HEK293 (cell line): ENCODE results near the gene GORAB.
A peak's percentile ranks its signal among the peaks of the same experiment; 100 is the strongest.

ENCODE experiments used
- CTCF ChIA-PET: fragments of 350-600 bp; formaldehyde crosslinking; extraction: SDS; loops from one replicate; lab custom pipeline; 2021; ENCODE audit warnings: antibody characterized with exemption; lab: Yijun Ruan, JAX
- POLR2A ChIA-PET: fragments of 300-600 bp; formaldehyde crosslinking; extraction: SDS; loops from one replicate; lab custom pipeline; 2020; ENCODE audit warnings: antibody characterized with exemption, inconsistent platforms; lab: Yijun Ruan, JAX
- H3K27ac ChIP-seq: fragments of 200-500 bp; sonication (Bioruptor generic); 2 replicates; pipeline ENCODE4 v1.5.1; 2014; ENCODE audit warnings: low read depth, low read length, control low read depth, inconsistent platforms; ENCODE audit errors: extremely low read depth
- H3K36me3 ChIP-seq, 2 experiments: fragments of 200-500 bp in 1 of 2; sonication (Bioruptor generic) in 1 of 2; 1 replicate in 1 of 2; 2 replicates in 1 of 2; pipeline ENCODE4 v1.5.1; 2014 to 2017; ENCODE audit warnings: inconsistent platforms in 2 of 2, low read length in 2 of 2; ENCODE audit not compliant: control insufficient read depth in 2 of 2, insufficient read depth in 1 of 2
- H3K4me1 ChIP-seq: fragments of 200-500 bp; sonication (Bioruptor generic); 2 replicates; pipeline ENCODE4 v1.5.1; 2014; ENCODE audit warnings: mild to moderate bottlenecking, low read length, inconsistent platforms; ENCODE audit not compliant: control insufficient read depth, insufficient read depth
- H3K4me3 ChIP-seq: 2 replicates; pipeline ENCODE4 v1.5.1; 2011; ENCODE audit warnings: low read depth, mild to moderate bottlenecking, control low read depth, low read length, moderate library complexity
- H3K9me3 ChIP-seq: fragments of 200-500 bp; sonication (Bioruptor generic); 2 replicates; pipeline ENCODE4 v1.5.1; 2014; ENCODE audit warnings: low read depth, low read length, inconsistent platforms; ENCODE audit not compliant: control insufficient read depth, insufficient read depth
- BCL11A ChIP-seq: fragments of 450-650 bp; formaldehyde crosslinking; IDR thresholded peaks from 2 replicates; pipeline ENCODE4 v1.5.1; 2016; ENCODE audit warnings: low read depth, missing biosample characterization, missing genetic modification characterization
- BCL11B ChIP-seq: fragments of 450-650 bp; formaldehyde crosslinking; IDR thresholded peaks from 2 replicates; pipeline ENCODE4 v1.5.1; 2016; ENCODE audit warnings: low read depth, missing biosample characterization, missing genetic modification characterization
- GLIS1 ChIP-seq: fragments of 450-650 bp; formaldehyde crosslinking; IDR thresholded peaks from 2 replicates; pipeline ENCODE4 v1.5.1; 2016; ENCODE audit warnings: missing biosample characterization, missing genetic modification characterization
- OVOL3 ChIP-seq: fragments of 450-650 bp; formaldehyde crosslinking; IDR thresholded peaks from 2 replicates; pipeline ENCODE4 v1.5.1; 2016; ENCODE audit warnings: missing biosample characterization, missing genetic modification characterization
- ZEB2 ChIP-seq: fragments of 450-650 bp; formaldehyde crosslinking; IDR thresholded peaks from 2 replicates; pipeline ENCODE4 v1.5.1; 2016; ENCODE audit warnings: missing biosample characterization, missing genetic modification characterization
- ZNF366 ChIP-seq: fragments of 450-650 bp; formaldehyde crosslinking; conservative IDR thresholded peaks from 2 replicates; pipeline ENCODE4 v1.5.1; 2016; ENCODE audit warnings: missing biosample characterization, missing genetic modification characterization
- ZNF548 ChIP-seq: fragments of 450-650 bp; formaldehyde crosslinking; IDR thresholded peaks from 2 replicates; pipeline ENCODE4 v1.5.1; 2016; ENCODE audit warnings: missing biosample characterization, missing genetic modification characterization
- ZNF626 ChIP-seq: fragments of 450-650 bp; sonication (Bioruptor Pico); formaldehyde crosslinking; IDR thresholded peaks from 2 replicates; pipeline ENCODE4 v1.5.1; 2018; ENCODE audit warnings: missing biosample characterization, missing genetic modification characterization, inconsistent platforms
- ZSCAN30 ChIP-seq: fragments of 450-650 bp; IDR thresholded peaks from 2 replicates; pipeline ENCODE4 v1.5.1; 2018; ENCODE audit warnings: missing biosample characterization, mild to moderate bottlenecking, missing genetic modification characterization, moderate library complexity
- TF ChIP-seq, protein P1 (sequence below): fragments of 450-650 bp; formaldehyde crosslinking; IDR thresholded peaks from 2 replicates; pipeline ENCODE4 v1.5.1; 2016; ENCODE audit warnings: missing biosample characterization, missing genetic modification characterization
- TF ChIP-seq, protein P2 (sequence below): fragments of 450-650 bp; formaldehyde crosslinking; IDR thresholded peaks from 2 replicates; pipeline ENCODE4 v1.5.1; 2016; ENCODE audit warnings: missing biosample characterization, missing genetic modification characterization
- TF ChIP-seq, protein P3 (sequence below): fragments of 450-650 bp; formaldehyde crosslinking; IDR thresholded peaks from 2 replicates; pipeline ENCODE4 v1.5.1; 2017; ENCODE audit warnings: missing biosample characterization, missing genetic modification characterization
- TF ChIP-seq, protein P4 (sequence below): fragments of 450-650 bp; formaldehyde crosslinking; IDR thresholded peaks from 2 replicates; pipeline ENCODE4 v1.5.1; 2017; ENCODE audit warnings: missing biosample characterization, mild to moderate bottlenecking, missing genetic modification characterization, moderate library complexity
- TF ChIP-seq, protein P5 (sequence below): fragments of 450-650 bp; IDR thresholded peaks from 2 replicates; pipeline ENCODE4 v1.5.1; 2018; ENCODE audit warnings: missing biosample characterization, mild to moderate bottlenecking, missing genetic modification characterization
- TF ChIP-seq, protein P6 (sequence below): fragments of 450-650 bp; formaldehyde crosslinking; IDR thresholded peaks from 2 replicates; pipeline ENCODE4 v1.5.1; 2017; ENCODE audit warnings: missing biosample characterization, missing genetic modification characterization
- TF ChIP-seq, protein P7 (sequence below): fragments of 450-650 bp; formaldehyde crosslinking; IDR thresholded peaks from 2 replicates; pipeline ENCODE4 v1.5.1; 2016; ENCODE audit warnings: missing biosample characterization, missing genetic modification characterization
- TF ChIP-seq, protein P8 (sequence below): fragments of 450-650 bp; formaldehyde crosslinking; IDR thresholded peaks from 2 replicates; pipeline ENCODE4 v1.5.1; 2016; ENCODE audit warnings: missing biosample characterization, missing genetic modification characterization

GORAB gene

DNA sequence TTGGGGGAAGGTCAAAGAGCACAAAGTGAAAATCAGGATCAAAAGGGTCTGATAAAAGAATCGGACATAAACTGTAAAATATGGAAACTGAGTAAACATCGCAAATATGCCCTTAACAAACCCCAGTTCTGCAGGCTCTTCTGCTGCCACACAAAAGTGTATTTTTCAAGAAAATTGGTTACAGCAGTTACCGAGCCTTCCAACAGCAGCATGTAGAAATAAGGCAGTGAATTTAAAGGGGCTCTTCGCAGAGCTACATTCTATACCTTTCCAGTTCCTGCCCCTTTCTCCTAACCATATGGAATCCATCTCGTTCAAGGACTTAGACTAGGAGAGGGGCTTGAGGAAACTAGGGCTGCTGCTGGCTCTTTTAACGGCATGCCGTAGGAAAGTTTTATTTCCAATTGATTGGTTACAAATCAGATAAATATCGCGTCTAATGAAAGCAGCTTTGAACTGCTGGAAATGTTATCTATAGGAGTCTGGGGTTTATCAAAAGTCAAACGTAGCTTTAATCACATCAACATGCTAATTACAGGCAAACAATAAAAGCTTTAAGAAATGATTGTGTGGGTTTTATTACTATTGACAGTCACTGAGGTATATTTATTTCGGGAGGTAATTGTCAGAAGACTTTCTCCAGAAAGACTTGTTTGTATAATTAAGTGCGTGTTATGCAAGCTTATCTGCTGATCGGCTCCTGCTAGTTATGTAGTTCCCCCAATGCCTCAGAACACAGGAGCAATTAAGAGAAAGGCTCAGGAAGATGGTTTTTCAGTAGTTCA is 59.1 kb downstream of the GORAB start (continued):
- TF ChIP-seq, protein P1, sequence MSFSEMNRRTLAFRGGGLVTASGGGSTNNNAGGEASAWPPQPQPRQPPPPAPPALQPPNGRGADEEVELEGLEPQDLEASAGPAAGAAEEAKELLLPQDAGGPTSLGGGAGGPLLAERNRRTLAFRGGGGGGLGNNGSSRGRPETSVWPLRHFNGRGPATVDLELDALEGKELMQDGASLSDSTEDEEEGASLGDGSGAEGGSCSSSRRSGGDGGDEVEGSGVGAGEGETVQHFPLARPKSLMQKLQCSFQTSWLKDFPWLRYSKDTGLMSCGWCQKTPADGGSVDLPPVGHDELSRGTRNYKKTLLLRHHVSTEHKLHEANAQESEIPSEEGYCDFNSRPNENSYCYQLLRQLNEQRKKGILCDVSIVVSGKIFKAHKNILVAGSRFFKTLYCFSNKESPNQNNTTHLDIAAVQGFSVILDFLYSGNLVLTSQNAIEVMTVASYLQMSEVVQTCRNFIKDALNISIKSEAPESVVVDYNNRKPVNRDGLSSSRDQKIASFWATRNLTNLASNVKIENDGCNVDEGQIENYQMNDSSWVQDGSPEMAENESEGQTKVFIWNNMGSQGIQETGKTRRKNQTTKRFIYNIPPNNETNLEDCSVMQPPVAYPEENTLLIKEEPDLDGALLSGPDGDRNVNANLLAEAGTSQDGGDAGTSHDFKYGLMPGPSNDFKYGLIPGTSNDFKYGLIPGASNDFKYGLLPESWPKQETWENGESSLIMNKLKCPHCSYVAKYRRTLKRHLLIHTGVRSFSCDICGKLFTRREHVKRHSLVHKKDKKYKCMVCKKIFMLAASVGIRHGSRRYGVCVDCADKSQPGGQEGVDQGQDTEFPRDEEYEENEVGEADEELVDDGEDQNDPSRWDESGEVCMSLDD (tag by site-specific recombination): no peak

DNA sequence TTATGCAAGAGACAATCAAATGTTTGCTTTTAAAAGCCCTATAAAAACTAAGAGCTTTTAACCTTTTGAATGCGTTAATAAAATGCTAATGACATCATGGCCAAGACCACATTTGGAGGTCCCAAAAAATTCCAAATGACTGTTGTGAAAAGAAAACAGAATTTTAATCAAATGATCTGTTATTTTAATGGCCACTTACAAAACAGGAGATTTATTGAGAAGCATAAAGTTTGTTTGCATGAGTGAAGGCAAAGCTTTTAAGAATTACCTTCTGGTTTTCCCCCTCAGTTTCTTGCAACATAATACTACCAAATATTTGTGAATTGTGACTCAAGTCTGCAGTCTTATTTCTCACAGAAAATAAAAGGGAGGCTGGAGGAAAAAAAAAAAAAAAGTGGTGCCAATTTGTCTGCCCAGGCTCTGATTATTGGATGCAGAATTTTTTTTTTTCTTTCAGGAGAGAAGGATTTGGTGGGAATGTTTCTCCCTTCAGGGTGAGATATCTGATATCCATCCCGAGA is 60.7 kb downstream of the GORAB start:
- Histone ChIP-seq H3K9me3 (no peaks in the 10 kb centered on the region), H3K27ac (no peak overlapping the region), H3K4me1 (peaks cover 16% of the 10 kb centered on the region), H3K36me3 (no peaks in the 10 kb centered on the region), H3K4me3 (no peak overlapping the region)
- ChIA-PET POLR2A (no interaction called here), CTCF (no interaction called here)
- TF ChIP-seq, protein P2, sequence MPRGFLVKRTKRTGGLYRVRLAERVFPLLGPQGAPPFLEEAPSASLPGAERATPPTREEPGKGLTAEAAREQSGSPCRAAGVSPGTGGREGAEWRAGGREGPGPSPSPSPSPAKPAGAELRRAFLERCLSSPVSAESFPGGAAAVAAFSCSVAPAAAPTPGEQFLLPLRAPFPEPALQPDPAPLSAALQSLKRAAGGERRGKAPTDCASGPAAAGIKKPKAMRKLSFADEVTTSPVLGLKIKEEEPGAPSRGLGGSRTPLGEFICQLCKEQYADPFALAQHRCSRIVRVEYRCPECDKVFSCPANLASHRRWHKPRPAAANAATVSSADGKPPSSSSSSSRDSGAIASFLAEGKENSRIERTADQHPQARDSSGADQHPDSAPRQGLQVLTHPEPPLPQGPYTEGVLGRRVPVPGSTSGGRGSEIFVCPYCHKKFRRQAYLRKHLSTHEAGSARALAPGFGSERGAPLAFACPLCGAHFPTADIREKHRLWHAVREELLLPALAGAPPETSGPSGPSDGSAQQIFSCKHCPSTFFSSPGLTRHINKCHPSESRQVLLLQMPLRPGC (tag by site-specific recombination): 0 out of 2 replicates have a peak, but pooled peaks have one; percentile 40
- TF ChIP-seq OVOL3 (tag by site-specific recombination): 0 out of 2 replicates have a peak, but pooled peaks have one; percentile 34
- TF ChIP-seq ZNF626 (tag by site-specific recombination): 0 out of 2 replicates have a peak, but pooled peaks have one; percentile 17
- no peak for TF ChIP-seq ZNF548 (tag by site-specific recombination)
- TF ChIP-seq, protein P3, sequence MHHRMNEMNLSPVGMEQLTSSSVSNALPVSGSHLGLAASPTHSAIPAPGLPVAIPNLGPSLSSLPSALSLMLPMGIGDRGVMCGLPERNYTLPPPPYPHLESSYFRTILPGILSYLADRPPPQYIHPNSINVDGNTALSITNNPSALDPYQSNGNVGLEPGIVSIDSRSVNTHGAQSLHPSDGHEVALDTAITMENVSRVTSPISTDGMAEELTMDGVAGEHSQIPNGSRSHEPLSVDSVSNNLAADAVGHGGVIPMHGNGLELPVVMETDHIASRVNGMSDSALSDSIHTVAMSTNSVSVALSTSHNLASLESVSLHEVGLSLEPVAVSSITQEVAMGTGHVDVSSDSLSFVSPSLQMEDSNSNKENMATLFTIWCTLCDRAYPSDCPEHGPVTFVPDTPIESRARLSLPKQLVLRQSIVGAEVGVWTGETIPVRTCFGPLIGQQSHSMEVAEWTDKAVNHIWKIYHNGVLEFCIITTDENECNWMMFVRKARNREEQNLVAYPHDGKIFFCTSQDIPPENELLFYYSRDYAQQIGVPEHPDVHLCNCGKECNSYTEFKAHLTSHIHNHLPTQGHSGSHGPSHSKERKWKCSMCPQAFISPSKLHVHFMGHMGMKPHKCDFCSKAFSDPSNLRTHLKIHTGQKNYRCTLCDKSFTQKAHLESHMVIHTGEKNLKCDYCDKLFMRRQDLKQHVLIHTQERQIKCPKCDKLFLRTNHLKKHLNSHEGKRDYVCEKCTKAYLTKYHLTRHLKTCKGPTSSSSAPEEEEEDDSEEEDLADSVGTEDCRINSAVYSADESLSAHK (tag by site-specific recombination): peak; percentile 47; the same call in 1 of the 2 replicates
- TF ChIP-seq, protein P4, sequence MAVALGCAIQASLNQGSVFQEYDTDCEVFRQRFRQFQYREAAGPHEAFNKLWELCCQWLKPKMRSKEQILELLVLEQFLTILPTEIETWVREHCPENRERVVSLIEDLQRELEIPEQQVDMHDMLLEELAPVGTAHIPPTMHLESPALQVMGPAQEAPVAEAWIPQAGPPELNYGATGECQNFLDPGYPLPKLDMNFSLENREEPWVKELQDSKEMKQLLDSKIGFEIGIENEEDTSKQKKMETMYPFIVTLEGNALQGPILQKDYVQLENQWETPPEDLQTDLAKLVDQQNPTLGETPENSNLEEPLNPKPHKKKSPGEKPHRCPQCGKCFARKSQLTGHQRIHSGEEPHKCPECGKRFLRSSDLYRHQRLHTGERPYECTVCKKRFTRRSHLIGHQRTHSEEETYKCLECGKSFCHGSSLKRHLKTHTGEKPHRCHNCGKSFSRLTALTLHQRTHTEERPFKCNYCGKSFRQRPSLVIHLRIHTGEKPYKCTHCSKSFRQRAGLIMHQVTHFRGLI (tag by site-specific recombination): 0 out of 2 replicates have a peak, but pooled peaks have one; percentile 32
- 0 out of 2 replicates have a peak, but pooled peaks have one; percentile 27 for TF ChIP-seq ZSCAN30
- TF ChIP-seq BCL11B (tag by site-specific recombination): no peak
- TF ChIP-seq, protein P5, sequence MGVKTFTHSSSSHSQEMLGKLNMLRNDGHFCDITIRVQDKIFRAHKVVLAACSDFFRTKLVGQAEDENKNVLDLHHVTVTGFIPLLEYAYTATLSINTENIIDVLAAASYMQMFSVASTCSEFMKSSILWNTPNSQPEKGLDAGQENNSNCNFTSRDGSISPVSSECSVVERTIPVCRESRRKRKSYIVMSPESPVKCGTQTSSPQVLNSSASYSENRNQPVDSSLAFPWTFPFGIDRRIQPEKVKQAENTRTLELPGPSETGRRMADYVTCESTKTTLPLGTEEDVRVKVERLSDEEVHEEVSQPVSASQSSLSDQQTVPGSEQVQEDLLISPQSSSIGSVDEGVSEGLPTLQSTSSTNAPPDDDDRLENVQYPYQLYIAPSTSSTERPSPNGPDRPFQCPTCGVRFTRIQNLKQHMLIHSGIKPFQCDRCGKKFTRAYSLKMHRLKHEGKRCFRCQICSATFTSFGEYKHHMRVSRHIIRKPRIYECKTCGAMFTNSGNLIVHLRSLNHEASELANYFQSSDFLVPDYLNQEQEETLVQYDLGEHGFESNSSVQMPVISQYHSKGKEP: peak; percentile 97
- TF ChIP-seq ZEB2 (tag by site-specific recombination): no peak
- TF ChIP-seq, protein P6, sequence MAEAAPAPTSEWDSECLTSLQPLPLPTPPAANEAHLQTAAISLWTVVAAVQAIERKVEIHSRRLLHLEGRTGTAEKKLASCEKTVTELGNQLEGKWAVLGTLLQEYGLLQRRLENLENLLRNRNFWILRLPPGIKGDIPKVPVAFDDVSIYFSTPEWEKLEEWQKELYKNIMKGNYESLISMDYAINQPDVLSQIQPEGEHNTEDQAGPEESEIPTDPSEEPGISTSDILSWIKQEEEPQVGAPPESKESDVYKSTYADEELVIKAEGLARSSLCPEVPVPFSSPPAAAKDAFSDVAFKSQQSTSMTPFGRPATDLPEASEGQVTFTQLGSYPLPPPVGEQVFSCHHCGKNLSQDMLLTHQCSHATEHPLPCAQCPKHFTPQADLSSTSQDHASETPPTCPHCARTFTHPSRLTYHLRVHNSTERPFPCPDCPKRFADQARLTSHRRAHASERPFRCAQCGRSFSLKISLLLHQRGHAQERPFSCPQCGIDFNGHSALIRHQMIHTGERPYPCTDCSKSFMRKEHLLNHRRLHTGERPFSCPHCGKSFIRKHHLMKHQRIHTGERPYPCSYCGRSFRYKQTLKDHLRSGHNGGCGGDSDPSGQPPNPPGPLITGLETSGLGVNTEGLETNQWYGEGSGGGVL (tag by site-specific recombination): peak; percentile 76
- no peak for TF ChIP-seq ZNF366
- TF ChIP-seq BCL11A (tag by site-specific recombination): peak; percentile 89
- TF ChIP-seq, protein P7, sequence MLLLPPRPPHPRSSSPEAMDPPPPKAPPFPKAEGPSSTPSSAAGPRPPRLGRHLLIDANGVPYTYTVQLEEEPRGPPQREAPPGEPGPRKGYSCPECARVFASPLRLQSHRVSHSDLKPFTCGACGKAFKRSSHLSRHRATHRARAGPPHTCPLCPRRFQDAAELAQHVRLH (tag by site-specific recombination): 0 out of 2 replicates have a peak, but pooled peaks have one; percentile 16
- 0 out of 2 replicates have a peak, but pooled peaks have one; percentile 26 for TF ChIP-seq GLIS1 (tag by site-specific recombination)
- TF ChIP-seq, protein P8, sequence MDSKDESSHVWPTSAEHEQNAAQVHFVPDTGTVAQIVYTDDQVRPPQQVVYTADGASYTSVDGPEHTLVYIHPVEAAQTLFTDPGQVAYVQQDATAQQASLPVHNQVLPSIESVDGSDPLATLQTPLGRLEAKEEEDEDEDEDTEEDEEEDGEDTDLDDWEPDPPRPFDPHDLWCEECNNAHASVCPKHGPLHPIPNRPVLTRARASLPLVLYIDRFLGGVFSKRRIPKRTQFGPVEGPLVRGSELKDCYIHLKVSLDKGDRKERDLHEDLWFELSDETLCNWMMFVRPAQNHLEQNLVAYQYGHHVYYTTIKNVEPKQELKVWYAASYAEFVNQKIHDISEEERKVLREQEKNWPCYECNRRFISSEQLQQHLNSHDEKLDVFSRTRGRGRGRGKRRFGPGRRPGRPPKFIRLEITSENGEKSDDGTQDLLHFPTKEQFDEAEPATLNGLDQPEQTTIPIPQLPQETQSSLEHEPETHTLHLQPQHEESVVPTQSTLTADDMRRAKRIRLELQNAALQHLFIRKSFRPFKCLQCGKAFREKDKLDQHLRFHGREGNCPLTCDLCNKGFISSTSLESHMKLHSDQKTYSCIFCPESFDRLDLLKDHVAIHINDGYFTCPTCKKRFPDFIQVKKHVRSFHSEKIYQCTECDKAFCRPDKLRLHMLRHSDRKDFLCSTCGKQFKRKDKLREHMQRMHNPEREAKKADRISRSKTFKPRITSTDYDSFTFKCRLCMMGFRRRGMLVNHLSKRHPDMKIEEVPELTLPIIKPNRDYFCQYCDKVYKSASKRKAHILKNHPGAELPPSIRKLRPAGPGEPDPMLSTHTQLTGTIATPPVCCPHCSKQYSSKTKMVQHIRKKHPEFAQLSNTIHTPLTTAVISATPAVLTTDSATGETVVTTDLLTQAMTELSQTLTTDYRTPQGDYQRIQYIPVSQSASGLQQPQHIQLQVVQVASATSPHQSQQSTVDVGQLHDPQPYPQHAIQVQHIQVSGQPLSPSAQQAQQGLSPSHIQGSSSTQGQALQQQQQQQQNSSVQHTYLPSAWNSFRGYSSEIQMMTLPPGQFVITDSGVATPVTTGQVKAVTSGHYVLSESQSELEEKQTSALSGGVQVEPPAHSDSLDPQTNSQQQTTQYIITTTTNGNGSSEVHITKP: peak; percentile 87
